GM12878 (cell line): ENCODE measurements around the gene STK4. TPM values are rescaled to one million over a fixed set of nuclear protein-coding genes. Genes with fewer than 3 reads are reported as not detected.

Experiments used
- EGR1 ChIP-seq, 2 experiments: IDR thresholded peaks; 1 replicate in 1 of 2; 2 replicates in 1 of 2; pipeline ENCODE4 v1.6.1; 2011 to 2012; ENCODE audit warnings: low read depth in 2 of 2, low read length in 2 of 2, borderline replicate concordance in 1 of 2, mild to moderate bottlenecking in 1 of 2, moderate library complexity in 1 of 2
- HDAC6 ChIP-seq: fragments of 200-600 bp; sonication (generic); IDR thresholded peaks from one replicate; pipeline ENCODE4 v1.8.0; 2017; ENCODE audit warnings: antibody characterized with exemption; ENCODE audit not compliant: unreplicated experiment
- IKZF1 ChIP-seq: fragments of 450-650 bp; conservative IDR thresholded peaks from 2 replicates; pipeline ENCODE4 v1.6.1; 2017; ENCODE audit warnings: antibody characterized with exemption, mild to moderate bottlenecking
- JUND ChIP-seq: IDR thresholded peaks from 2 replicates; pipeline ENCODE4 v1.6.1; 2012; ENCODE audit warnings: low read depth, mild to moderate bottlenecking, low read length, improper control_type of control experiment, moderate library complexity
- KDM1A ChIP-seq: fragments of 200-600 bp; sonication (generic); IDR thresholded peaks from 2 replicates; pipeline ENCODE4 v1.6.1; 2016; ENCODE audit warnings: borderline replicate concordance
- LARP7 ChIP-seq: fragments of 450-650 bp; IDR thresholded peaks from 2 replicates; pipeline ENCODE4 v1.6.1; 2017; ENCODE audit warnings: mild to moderate bottlenecking
- MAX ChIP-seq: IDR thresholded peaks from 2 replicates; pipeline ENCODE4 v1.6.1; 2012; ENCODE audit warnings: low read depth, low read length, improper control_type of control experiment
- MLLT1 ChIP-seq: fragments of 450-650 bp; IDR thresholded peaks from 2 replicates; pipeline ENCODE4 v1.6.1; 2016; ENCODE audit warnings: mild to moderate bottlenecking
- MTA2 ChIP-seq: fragments of 450-650 bp; IDR thresholded peaks from 2 replicates; pipeline ENCODE4 v1.6.1; 2016; ENCODE audit warnings: low read depth, mild to moderate bottlenecking, moderate library complexity
- PAX8 ChIP-seq: fragments of 450-650 bp; IDR thresholded peaks from 2 replicates; pipeline ENCODE4 v1.6.1; 2017; ENCODE audit warnings: mild to moderate bottlenecking, moderate library complexity
- PBX3 ChIP-seq: IDR thresholded peaks from 2 replicates; pipeline ENCODE4 v1.6.1; 2011; ENCODE audit warnings: mild to moderate bottlenecking, low read depth, low read length, moderate library complexity; ENCODE audit not compliant: insufficient replicate concordance
- PKNOX1 ChIP-seq: fragments of 450-650 bp; IDR thresholded peaks from 2 replicates; pipeline ENCODE4 v1.6.1; 2016; ENCODE audit warnings: mild to moderate bottlenecking
- RCOR1 ChIP-seq: conservative IDR thresholded peaks from 2 replicates; pipeline ENCODE4 v1.6.1; 2012; ENCODE audit warnings: low read depth, low read length, improper control_type of control experiment
- SRF ChIP-seq, 2 experiments: IDR thresholded peaks; 2 replicates each; pipeline ENCODE4 v1.6.1; 2011; ENCODE audit warnings: low read depth in 2 of 2, low read length in 2 of 2, mild to moderate bottlenecking in 1 of 2, moderate library complexity in 1 of 2
- TAF1 ChIP-seq: IDR thresholded peaks from 2 replicates; pipeline ENCODE4 v1.6.1; 2011; ENCODE audit warnings: mild to moderate bottlenecking, low read depth, low read length, borderline replicate concordance
- polyA plus RNA-seq, 11 experiments: library from polyadenylated mRNA; depleted of rRNA in 4 of 11; unstranded in 6 of 11; stranded (reverse) in 5 of 11; fragments of >200 nt; fragmentation: Nextera tagmentation in 4 of 11; fragmentation: Illumina TruSeq in 1 of 11; extraction: Ambion mirVana in 4 of 11; extraction: Trizol in 1 of 11; gene quantifications; 1 replicate in 1 of 11; 2 replicates in 10 of 11; pipeline versions ENCODE4 v1.2.1 to v1.2.3, GENCODE V29; 2011 to 2016; ENCODE audit warnings: inconsistent platforms in 2 of 11, missing spikeins in 2 of 11, low read depth in 1 of 11
- total RNA-seq, 4 experiments: library from RNA; depleted of rRNA in 3 of 4; stranded (reverse); fragments of >200 nt in 3 of 4; fragmentation: Illumina TruSeq in 1 of 4; extraction: Trizol in 1 of 4; gene quantifications; 2 replicates each; pipeline versions ENCODE4 v1.2.1 to v1.2.3, GENCODE V29; 2013 to 2021
- TF ChIP-seq, protein P1 (sequence below): IDR thresholded peaks from 2 replicates; pipeline ENCODE4 v1.6.1; 2012; ENCODE audit warnings: low read length, inconsistent platforms
- TF ChIP-seq, protein P2 (sequence below): IDR thresholded peaks from 2 replicates; pipeline ENCODE4 v1.6.1; 2012; ENCODE audit warnings: low read depth, low read length, improper control_type of control experiment
- TF ChIP-seq, protein P3 (sequence below): fragments of 450-650 bp; IDR thresholded peaks from 2 replicates; pipeline ENCODE4 v1.6.1; 2018; ENCODE audit warnings: mild to moderate bottlenecking, low read depth, moderate library complexity; ENCODE audit not compliant: partially characterized antibody
- TF ChIP-seq, protein P4 (sequence below): fragments of 450-650 bp; IDR thresholded peaks from 2 replicates; pipeline ENCODE4 v1.6.1; 2017; ENCODE audit warnings: mild to moderate bottlenecking, low read depth, inconsistent platforms; ENCODE audit not compliant: poor library complexity, severe bottlenecking

STK4 gene
- total and polyA plus RNA-seq, 10 of the 15 experiments (the other 5 are each of a cell fraction or from before 2014, with no cell fraction given): 24.0 to 135 (median 89.7) TPM

- TF ChIP-seq, protein P1, sequence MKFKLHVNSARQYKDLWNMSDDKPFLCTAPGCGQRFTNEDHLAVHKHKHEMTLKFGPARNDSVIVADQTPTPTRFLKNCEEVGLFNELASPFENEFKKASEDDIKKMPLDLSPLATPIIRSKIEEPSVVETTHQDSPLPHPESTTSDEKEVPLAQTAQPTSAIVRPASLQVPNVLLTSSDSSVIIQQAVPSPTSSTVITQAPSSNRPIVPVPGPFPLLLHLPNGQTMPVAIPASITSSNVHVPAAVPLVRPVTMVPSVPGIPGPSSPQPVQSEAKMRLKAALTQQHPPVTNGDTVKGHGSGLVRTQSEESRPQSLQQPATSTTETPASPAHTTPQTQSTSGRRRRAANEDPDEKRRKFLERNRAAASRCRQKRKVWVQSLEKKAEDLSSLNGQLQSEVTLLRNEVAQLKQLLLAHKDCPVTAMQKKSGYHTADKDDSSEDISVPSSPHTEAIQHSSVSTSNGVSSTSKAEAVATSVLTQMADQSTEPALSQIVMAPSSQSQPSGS: peak; percentile 70; the same call in 1 of the 2 replicates
- TF ChIP-seq, protein P2, sequence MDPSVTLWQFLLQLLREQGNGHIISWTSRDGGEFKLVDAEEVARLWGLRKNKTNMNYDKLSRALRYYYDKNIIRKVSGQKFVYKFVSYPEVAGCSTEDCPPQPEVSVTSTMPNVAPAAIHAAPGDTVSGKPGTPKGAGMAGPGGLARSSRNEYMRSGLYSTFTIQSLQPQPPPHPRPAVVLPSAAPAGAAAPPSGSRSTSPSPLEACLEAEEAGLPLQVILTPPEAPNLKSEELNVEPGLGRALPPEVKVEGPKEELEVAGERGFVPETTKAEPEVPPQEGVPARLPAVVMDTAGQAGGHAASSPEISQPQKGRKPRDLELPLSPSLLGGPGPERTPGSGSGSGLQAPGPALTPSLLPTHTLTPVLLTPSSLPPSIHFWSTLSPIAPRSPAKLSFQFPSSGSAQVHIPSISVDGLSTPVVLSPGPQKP: no peak
- no peak for TF ChIP-seq SRF (IDR thresholded peaks at IDR 0.05; ENCODE audit: low read depth in 2 of 2, low read length in 2 of 2)
- TF ChIP-seq, protein P3, sequence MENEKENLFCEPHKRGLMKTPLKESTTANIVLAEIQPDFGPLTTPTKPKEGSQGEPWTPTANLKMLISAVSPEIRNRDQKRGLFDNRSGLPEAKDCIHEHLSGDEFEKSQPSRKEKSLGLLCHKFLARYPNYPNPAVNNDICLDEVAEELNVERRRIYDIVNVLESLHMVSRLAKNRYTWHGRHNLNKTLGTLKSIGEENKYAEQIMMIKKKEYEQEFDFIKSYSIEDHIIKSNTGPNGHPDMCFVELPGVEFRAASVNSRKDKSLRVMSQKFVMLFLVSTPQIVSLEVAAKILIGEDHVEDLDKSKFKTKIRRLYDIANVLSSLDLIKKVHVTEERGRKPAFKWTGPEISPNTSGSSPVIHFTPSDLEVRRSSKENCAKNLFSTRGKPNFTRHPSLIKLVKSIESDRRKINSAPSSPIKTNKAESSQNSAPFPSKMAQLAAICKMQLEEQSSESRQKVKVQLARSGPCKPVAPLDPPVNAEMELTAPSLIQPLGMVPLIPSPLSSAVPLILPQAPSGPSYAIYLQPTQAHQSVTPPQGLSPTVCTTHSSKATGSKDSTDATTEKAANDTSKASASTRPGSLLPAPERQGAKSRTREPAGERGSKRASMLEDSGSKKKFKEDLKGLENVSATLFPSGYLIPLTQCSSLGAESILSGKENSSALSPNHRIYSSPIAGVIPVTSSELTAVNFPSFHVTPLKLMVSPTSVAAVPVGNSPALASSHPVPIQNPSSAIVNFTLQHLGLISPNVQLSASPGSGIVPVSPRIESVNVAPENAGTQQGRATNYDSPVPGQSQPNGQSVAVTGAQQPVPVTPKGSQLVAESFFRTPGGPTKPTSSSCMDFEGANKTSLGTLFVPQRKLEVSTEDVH: no peak
- TF ChIP-seq HDAC6: no peak
- TF ChIP-seq RCOR1: no peak
- no peak for TF ChIP-seq TAF1
- TF ChIP-seq PBX3: no peak
- TF ChIP-seq JUND: no peak
- no peak for TF ChIP-seq MLLT1
- no peak for TF ChIP-seq EGR1 (IDR thresholded peaks at IDR 0.05; ENCODE audit: borderline replicate concordance in 1 of 2, low read depth in 2 of 2, low read length in 2 of 2)
- peak; percentile 78 for TF ChIP-seq MTA2
- TF ChIP-seq LARP7: no peak
- TF ChIP-seq KDM1A: no peak
- peak; percentile 61 for TF ChIP-seq IKZF1
- no peak for TF ChIP-seq MAX
- TF ChIP-seq PAX8: no peak
- TF ChIP-seq PKNOX1: no peak
- TF ChIP-seq, protein P4, sequence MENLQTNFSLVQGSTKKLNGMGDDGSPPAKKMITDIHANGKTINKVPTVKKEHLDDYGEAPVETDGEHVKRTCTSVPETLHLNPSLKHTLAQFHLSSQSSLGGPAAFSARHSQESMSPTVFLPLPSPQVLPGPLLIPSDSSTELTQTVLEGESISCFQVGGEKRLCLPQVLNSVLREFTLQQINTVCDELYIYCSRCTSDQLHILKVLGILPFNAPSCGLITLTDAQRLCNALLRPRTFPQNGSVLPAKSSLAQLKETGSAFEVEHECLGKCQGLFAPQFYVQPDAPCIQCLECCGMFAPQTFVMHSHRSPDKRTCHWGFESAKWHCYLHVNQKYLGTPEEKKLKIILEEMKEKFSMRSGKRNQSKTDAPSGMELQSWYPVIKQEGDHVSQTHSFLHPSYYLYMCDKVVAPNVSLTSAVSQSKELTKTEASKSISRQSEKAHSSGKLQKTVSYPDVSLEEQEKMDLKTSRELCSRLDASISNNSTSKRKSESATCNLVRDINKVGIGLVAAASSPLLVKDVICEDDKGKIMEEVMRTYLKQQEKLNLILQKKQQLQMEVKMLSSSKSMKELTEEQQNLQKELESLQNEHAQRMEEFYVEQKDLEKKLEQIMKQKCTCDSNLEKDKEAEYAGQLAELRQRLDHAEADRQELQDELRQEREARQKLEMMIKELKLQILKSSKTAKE: peak; percentile 41
Observed at GRCh38 chr20:45055056-45055455, 88.7 kb downstream of the STK4 start (continued).
